GM12874 (cell line): ENCODE results near the gene MTG2.

Source experiments
- TF ChIP-seq, protein P1 (sequence below): IDR thresholded peaks from 2 replicates; pipeline ENCODE4 v1.5.1; 2011; ENCODE audit warnings: low read depth, mild to moderate bottlenecking, control low read depth, low read length, moderate library complexity; ENCODE audit not compliant: insufficient read depth

MTG2 gene

DNA sequence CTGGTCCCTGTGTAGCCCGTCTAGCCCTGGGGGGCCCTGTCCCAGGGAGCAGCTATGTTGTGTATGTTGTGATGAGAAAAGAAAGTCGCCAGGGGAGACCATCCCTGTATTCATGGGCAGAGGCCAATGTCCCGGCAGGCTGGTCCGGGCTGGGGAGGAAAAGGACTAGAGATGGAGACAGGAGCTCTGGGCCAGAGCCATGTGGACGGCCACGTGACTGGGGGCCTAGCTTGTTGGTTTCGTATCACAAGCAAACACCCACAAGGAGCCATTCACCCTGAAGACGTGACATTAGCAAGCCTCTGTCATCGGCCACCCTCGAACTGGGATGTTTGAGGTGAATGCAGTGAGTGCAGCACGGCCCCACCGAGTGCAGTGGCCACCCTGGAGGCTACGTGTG, 40.1 kb downstream of the MTG2 start:
- TF ChIP-seq, protein P1, sequence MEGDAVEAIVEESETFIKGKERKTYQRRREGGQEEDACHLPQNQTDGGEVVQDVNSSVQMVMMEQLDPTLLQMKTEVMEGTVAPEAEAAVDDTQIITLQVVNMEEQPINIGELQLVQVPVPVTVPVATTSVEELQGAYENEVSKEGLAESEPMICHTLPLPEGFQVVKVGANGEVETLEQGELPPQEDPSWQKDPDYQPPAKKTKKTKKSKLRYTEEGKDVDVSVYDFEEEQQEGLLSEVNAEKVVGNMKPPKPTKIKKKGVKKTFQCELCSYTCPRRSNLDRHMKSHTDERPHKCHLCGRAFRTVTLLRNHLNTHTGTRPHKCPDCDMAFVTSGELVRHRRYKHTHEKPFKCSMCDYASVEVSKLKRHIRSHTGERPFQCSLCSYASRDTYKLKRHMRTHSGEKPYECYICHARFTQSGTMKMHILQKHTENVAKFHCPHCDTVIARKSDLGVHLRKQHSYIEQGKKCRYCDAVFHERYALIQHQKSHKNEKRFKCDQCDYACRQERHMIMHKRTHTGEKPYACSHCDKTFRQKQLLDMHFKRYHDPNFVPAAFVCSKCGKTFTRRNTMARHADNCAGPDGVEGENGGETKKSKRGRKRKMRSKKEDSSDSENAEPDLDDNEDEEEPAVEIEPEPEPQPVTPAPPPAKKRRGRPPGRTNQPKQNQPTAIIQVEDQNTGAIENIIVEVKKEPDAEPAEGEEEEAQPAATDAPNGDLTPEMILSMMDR, result no peak

DNA sequence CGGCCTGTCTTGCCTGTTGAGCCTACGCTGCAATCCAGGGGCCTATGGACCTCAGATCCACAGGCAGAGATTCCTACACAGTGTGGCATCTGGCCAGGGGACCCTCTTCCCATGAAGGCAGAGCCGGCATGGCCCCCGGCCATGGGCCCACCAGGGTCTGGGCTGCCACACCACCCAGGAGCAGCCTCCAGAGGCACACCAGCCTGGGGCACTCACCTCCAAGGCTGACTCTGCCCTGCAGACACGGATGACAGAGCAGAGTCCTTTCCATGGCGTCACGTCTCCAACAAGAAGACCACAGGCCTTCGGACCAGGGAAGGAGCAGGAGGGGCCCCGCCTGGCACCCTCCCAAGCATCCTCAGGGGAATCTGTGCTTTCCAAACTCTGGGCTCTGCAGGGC, 40.7 kb downstream of the MTG2 start:
- TF ChIP-seq, protein P1, result no peak

DNA sequence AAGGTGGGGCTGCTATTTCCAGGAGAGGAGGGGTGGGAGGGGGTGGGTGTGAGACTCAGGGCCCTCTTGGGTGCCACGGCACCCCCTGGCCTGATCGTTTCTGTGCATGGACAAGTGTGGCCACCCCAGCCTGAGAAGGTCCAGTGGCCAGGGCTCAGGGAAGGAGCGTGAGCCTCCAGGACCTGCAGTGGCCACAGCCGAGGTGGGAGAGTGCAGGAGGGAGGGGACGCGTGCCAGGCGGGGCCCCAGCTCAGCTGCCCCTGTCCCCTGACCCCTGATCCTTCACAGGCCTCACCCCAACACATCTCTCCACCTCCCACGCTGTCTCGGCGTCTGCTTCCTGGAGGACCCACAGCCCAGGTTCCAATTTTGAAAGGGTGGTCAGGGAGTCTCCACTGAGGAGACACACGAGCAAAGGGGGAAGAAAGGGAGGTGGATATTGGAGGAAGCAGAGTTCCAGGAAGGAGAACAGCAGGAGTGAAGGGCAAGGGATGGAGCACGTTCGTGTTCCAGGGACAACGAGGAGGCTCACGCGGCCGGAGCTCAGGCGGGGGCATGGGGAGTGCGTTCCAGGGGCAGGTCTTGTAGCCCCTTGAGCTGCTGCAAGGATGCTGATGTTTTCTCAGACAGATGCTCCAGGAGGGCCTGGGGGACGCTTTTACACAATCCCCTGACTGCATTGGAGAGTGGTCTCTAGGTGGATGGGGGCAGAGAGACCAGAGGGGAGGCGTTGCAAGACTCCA, 41.5 kb downstream of the MTG2 start:
- TF ChIP-seq, protein P1, result no peak

DNA sequence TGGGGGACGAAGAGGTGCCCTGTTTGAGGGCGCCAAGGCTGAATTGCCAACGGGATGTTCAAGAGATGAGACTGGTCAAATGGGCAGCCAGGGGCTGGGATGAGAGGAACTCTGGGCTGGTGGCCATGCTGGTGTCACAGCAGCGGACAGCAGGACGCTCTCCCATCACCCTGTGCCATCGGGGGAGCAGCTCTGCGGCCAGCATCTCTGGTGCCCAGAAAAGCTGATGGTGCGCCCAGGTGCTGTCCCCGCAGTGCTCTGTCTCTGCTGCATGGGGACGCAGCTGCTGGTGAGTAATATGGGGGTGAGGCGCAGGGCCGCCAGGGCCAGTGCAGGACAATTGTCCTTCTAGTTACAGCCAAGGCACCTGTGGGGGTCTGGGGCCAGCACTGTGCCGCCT, 42.2 kb downstream of the MTG2 start:
- TF ChIP-seq, protein P1, result no peak

DNA sequence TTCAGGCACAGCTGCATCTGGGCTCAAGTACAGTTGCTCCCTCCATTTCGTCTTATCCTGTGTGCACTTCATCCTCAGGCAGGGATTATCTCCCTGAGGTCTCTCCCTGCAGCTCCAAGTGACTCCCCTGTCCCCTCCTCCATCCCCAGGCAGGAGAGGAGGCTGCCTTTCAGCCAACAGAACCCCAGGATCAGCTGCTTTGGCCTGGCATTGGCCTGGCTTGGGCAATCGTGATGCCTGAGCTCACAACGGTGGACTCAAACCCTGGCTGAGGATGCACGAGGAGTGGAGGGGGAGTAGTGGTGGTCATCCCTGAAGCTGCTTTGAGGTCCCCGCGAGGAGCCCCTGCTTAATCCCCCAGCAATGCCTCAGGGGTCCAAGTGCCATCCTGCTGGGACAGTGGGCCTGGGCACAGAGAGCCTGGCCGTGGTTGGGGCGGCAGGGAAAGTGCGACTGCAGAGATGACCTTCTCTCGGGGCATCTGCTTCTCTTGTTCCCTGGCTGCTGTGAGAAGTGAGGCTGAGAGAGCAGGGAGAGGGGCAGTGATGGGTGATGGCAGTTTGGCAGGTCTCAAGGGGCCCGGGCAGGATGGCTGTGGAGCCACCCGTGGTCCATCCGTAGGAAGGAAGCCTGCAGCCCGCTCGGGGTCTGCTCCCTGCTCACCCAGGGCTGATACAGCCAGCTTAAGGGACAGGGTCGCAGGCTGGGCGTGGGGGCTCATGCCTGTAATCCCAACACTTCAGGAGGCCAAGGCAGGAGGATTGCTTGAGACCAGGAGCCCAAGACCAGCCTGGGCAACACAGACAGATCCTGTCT, 43.2 kb downstream of the MTG2 start:
- TF ChIP-seq, protein P1, result no peak

DNA sequence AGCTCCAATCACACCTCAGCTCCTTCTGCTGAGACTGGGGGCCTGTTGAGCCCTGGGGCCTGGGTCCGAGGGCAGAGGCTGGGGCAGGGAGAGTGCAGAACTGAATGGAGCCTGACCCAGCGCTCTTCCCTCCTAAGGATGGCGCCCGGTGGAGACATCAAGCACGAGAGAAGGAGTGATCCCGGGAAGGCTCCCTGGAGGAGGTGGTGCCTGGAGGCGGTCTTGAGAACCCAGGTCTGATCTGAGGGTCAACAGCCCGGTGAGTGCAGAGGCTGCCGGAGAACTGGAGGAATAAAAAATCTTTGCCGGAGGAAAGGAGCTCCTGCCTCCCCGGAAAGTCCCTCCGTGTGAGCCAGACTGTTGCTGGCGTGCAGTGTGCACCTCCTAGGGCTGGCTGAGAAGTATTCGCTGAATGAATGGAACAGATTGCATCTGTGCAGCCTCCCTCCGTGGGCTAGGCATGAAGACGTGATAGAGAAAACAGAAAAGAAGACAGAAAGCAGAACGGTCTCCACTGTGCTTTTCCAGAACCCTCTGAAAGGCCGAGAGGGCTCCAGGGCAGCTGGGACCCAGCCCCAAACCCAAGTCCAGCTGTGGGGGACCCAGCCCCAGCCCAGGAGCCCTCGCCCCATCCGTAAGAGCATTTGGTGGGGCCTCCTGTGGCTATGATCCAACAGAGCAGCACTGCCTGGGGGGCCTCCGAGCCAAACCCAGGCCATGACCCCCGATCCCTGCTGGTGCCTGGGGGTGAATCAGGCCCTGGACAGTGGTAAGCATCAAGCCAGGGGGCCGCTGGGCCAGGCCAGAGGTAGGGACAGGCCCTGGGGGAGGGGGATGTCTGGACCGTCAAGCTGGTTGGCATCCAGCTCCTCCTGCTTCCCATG, 44.1 kb downstream of the MTG2 start:
- TF ChIP-seq, protein P1, result no peak

DNA sequence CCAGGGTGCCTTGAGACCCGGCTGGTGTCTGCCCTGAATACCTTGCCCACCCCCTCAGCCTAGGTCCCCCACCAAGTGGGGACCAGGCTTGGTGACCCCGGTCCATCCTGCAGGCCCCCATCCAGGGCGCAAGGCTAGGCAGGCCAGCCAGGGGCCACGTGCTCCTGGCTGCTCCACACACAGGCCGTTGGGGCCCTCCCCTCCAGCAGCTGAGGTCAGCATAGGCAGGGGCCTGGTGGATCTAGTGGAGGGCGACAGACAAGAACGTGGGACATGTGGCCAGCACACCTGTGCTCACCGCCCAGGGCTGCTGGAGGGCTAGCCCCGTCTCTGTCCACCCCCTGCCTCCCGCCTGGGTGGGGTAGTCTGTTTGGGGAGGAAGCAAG, 44.8 kb downstream of the MTG2 start:
- TF ChIP-seq, protein P1, result no peak
